ENCODE data around the gene BMP8A. TPM values are rescaled to one million over a fixed set of nuclear protein-coding genes. Genes with fewer than 3 reads are reported as not detected.
"Not testable (repeated sequence)": the region's sequence is repeated elsewhere in the genome, so short reads cannot be mapped to it uniquely, and the experiment has no call there.

BMP8A gene
- total RNA-seq, 2 experiments from 2014 or later = 0.13 TPM; not detected in 1

DNA sequence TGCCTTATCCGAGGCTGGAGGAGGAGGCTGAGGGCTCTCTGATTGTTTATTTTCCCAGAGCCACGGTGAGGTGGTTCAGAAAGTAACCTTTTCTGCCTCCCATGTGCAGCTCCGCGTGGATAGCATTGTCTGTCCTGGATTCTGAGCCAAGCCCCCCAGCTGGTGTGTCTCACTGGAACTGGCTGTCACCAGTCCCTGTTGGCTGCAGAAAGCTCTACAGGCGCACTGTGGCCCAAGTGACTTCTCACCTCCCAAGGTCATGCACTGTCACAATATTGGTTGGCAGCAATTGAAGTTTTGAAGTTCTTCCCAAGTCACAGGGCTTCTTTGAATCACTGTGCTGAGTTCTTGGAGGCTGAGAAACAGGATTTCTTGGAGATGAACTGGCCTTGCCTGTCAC is 8.2 kb downstream of the BMP8A start:
- POLR2A ChIA-PET = no interaction called here

DNA sequence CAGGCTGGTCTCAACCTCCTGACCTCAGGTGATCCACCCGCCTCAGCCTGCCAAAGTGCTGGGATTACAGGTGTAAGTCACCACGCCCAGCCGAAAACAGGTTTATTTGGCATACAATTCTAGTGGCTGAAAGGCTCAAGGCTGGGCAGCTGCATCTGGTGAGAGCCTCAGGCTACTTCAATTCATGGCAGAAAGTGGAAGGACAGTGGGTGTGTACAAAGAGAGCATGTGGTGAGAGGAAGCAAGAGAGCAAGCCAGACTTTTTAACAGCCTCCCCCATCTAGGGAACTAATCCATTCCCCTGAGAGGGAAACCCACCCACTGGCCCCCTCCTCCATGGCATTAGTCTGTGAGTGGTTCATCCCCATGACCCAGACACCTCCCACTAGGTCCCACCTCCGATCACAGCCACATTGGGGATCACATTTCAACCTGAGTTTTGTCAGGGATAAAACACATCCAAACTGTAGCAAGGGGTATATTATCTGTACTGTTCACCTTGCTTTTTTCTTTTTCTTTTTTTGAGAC is 9.5 kb downstream of the BMP8A start:
- POLR2A ChIA-PET = no interaction called here
- CTCF ChIA-PET = no interaction called here

More for the DNA sequence above, 8.2 kb downstream of the BMP8A start:
- CTCF ChIA-PET = no interaction called here

DNA sequence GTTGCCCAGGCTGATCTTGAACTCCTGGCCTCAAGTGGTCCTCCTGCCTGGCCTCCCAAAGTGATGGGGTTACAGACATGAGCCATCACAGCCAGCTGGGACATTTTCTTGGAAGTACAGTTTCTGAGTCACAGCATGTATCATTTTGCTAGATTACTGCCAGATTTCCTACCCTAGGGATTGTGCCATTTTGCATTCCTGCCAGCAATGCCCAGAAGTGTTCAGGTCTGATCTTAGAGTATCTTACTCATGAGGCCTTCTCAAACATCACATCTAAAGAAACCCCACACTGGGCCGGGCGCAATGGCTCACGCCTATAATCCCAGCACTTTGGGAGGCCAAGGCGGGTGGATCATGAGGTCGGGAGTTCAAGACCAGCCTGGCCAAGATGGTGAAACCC is 10.2 kb downstream of the BMP8A start:
- POLR2A ChIA-PET = no interaction called here
- CTCF ChIA-PET = no interaction called here

- POLR2A ChIA-PET, CTCF ChIA-PET: not testable (repeated sequence)
Measured at GRCh38 chr1:39504436-39504835, 13.0 kb downstream of the BMP8A start.

- POLR2A ChIA-PET = interaction anchor here (0.7 kb wide), 1 partner anchor 89 kb away, joined by 5 read pairs; no protein-coding TSS in a partner anchor
- CTCF ChIA-PET = no interaction called here
Measured at GRCh38 chr1:39505289-39505688, 13.9 kb downstream of the BMP8A start.

DNA sequence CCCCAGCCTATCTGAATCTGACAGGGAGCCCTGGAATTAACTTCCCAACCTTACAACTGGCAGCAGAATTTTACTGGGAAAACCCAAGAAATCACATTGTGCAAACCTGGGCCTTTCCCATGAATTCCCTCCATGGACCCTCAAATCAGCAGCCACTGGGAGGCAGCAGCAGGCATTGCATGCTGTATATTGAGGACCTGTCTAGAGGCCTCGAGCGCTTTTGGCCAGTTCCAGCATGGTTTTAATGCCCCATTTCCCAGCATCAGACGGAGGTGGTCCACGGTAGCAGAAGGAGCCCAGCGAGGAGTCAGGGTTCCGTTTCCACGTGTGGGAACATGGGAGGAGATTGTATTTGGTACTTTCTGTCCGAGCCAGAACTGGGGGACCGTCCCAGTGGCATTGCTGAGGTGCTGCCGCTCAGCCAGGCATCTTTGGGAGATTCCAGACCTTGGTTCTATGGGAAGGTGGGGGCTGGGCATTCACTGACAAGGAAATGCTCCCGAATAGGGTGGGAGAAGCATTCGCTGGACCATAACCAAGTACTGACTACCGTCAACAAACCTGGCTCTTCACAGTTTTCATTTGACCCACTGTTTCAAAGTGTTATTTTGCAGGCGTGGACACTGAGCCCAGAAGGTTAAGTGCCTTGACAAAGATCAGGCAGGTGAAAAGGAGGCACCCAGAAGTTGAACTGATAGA is 15.9 kb downstream of the BMP8A start:
- ChIA-PET CTCF (no interaction called here), POLR2A (no interaction called here)

DNA sequence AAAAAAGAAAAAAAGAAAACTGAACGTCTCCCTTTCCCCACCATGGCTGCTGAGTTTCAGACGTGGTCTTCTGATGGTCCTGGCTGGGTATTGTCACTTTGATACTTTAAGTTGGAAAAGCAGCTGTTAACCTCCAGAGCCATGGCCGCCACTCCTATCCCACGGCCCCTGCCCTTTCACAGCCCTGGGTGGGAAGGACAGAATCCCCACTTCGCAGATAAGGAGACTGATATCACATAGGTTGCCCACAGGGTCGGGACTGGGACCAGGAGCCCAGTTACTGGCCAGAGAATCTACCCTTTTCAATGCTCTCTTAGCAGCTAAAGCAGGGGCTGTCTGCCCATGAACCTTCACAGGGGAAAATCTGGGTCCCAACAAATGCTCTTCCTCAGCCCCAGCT is 16.8 kb downstream of the BMP8A start:
- ChIA-PET CTCF (no interaction called here), POLR2A (no interaction called here)

DNA sequence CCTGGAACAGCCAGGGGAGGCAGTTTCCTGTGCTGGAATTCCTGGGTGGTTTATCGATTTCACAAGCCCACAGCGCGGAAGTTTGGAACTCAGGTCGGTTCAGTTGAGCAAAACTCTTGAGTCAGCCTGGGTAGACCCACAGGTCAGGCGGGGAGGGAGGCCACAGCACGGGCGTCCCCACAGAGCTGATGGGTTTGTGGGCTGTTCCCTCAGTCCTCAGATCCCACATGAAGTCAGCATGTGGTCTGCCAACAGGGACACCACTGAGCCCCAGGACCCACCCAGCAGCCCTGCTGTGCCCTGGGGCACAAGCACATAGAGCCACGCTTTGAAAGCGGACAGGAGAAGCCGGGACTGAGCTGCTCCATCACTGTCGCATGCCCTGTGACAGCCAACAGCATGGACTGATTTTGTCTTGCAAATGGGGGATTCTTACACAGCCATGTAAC is 17.4 kb downstream of the BMP8A start:
- ChIA-PET POLR2A (no interaction called here), CTCF (no interaction called here)

GRCh38 chr1:39509360-39510009 is 18.0 kb downstream of the BMP8A start:
- POLR2A ChIA-PET = no interaction called here
- CTCF ChIA-PET = no interaction called here

DNA sequence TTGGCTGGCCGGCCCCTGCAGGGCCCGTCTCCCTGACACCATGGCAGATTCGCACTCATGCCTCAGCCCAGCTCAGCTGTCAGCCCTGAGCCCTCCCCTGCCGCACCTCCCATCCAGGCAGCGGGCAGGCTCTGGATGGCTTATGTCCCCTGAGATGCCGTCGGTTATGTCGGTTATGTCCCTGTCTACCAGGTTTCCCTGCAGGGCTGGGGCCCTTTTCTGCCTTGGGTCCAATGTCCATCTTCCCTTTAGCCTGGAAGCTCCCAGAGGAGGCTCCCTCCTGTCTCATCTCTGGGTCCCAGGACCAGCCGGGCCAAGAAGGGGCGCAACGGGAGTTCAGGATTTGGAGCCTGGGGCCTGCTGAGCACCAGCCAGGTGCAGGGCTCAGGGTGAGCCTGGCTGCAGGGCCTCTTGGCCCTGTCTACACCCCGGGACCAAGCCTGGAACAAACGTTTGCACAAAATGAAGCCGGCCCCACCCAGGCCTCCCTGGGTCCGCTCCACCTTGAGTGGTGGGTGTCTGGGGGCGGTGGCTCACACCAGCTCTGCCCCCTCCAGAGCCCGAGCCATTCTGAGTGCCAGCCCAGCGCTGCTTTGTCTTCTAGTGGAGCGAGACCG is 19.2 kb downstream of the BMP8A start:
- POLR2A ChIA-PET, CTCF ChIA-PET: not testable (repeated sequence)

GRCh38 chr1:39511477-39511876 is 20.0 kb downstream of the BMP8A start:
- POLR2A ChIA-PET, CTCF ChIA-PET: not testable (repeated sequence)

DNA sequence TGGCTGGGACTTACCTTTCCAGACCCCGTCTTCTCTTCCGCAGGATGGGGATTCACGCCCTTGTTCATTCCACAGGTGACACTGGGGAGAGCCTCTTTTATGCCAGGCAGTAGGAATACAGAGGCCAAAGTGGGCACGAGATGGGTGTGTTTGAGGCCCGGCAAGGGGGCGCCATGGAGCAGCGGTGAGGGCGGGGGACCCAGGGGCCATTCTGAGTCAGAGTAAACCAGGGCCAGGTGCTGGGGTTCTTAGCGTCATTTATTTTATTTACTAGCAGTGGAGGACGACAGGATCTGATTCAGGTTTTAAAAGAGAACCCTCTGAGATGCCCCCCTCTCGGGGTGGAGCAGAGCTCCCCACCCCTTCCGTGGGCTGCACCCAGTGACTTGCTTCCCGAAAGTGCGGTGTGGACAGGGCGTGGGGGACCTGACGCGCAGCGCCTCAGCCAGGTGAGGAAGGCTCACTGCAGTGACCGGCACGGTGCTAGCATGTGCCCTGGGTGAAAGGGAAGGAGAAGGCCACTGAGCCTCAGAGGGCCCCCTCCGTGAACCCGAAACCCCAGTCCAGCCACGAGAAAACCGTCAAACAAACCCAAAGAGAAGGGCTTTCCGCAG is 20.9 kb downstream of the BMP8A start:
- CTCF ChIA-PET, POLR2A ChIA-PET: not testable (repeated sequence)

- CTCF ChIA-PET, POLR2A ChIA-PET: not testable (repeated sequence)
Measured at GRCh38 chr1:39514710-39515124, 23.3 kb downstream of the BMP8A start.

- CTCF ChIA-PET, POLR2A ChIA-PET: not testable (repeated sequence)
Measured at GRCh38 chr1:39515131-39516086, 24.0 kb downstream of the BMP8A start.

- CTCF ChIA-PET, POLR2A ChIA-PET: not testable (repeated sequence)
Measured at GRCh38 chr1:39516841-39517240, 25.4 kb downstream of the BMP8A start.

DNA sequence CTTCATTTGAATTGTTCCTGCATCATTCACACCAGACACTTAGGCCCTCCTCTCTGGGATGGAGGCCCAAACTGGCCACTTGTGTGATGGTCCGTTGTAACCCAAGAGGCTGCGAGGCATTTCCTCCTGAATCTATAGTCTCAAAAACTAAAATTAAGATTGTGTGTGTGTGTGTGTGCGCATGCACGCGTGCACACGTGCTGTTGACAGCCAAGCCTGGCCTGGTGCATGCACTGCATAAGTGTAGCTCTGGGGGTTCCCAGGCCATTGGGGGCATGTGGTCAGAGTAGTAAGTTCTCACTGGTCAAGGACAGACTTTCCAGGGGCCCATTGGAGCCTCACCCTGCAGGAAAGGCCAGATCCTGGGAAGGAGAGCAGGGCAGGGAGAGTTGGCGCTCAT is 26.5 kb downstream of the BMP8A start:
- POLR2A ChIA-PET, CTCF ChIA-PET: not testable (repeated sequence)

- POLR2A ChIA-PET, CTCF ChIA-PET: not testable (repeated sequence)
Measured at GRCh38 chr1:39519376-39519775, 27.9 kb downstream of the BMP8A start.

- CTCF ChIA-PET, POLR2A ChIA-PET: not testable (repeated sequence)
Measured at GRCh38 chr1:39522221-39522620, 30.8 kb downstream of the BMP8A start.

GRCh38 chr1:39522661-39523567 is 31.5 kb downstream of the BMP8A start:
- ChIA-PET CTCF (no interaction called here), POLR2A (no interaction called here)

All from activated CD8-positive, alpha-beta memory T cell treated with anti-CD3 and anti-CD28 coated beads for 36 hours (primary cell).